ENCODE measurements around the gene LAG3.

LAG3 gene

DNA sequence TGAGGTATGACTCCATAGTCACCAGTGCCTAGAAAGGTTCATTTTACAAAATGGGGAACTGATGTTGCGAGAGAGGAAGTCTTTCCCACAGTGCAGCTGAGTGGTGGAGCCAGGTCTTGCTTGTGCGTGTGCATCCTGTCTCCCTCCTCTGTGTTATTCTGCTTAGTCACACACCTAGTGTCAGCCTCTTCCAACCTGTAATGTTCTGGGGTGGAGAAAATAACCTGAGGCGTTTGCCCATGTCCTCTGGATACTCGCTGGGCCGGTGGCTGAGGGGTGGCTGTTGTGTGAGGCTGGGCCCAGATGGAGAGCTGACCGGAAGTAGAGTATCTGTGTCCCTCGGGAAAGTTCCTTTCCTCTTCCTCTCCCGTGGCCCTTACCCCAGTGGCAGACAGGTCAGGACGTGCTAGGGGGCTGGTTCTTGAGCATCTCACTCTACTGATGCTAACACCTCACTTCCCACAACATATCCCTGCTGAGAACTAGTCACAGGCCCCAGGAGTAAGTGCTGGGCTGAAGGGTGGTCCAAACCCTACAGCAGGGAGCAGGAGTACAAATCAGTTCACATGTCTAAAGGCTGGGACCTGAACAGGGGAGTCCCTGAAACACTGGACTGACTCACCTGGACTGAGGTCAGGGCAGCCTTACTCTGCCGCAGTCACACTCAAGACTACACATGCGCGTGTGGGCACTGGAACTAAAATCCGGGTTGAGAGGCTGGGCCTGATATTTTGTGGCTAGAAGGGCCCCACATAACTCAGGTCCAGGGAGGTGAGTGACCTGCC, 26.4 kb upstream of the LAG3 start:
- H3K4me3 ChIP-seq (ENCODE audit: low read depth, low read length) = no peak overlapping the region
- DNase-seq (ENCODE audit: low read depth) = peak; percentile 55
- TF ChIP-seq, protein P1, sequence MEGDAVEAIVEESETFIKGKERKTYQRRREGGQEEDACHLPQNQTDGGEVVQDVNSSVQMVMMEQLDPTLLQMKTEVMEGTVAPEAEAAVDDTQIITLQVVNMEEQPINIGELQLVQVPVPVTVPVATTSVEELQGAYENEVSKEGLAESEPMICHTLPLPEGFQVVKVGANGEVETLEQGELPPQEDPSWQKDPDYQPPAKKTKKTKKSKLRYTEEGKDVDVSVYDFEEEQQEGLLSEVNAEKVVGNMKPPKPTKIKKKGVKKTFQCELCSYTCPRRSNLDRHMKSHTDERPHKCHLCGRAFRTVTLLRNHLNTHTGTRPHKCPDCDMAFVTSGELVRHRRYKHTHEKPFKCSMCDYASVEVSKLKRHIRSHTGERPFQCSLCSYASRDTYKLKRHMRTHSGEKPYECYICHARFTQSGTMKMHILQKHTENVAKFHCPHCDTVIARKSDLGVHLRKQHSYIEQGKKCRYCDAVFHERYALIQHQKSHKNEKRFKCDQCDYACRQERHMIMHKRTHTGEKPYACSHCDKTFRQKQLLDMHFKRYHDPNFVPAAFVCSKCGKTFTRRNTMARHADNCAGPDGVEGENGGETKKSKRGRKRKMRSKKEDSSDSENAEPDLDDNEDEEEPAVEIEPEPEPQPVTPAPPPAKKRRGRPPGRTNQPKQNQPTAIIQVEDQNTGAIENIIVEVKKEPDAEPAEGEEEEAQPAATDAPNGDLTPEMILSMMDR (IDR thresholded peaks at IDR 0.05; ENCODE audit: insufficient read depth, low read depth, low read length, missing control alignments) = no peak

DNA sequence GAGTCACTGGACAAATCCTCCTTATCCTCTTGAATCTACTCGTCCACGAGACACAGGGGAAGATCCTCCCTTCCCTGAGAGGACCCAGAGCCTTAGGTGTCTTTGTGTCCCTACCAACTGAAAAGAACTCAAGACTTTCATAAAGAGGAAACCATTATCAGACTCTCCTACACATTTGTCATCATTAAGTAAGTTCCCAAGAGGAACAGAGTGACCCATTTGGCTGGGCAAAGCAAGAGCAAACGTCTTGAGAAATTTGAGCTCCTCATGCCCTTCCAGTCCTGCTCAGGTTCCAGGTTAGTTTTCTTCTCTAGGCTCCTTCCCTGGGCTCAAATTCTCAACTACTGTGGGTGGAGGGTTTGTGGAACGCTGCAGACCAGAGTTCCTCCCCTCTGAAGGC, 25.1 kb upstream of the LAG3 start:
- H3K4me3 ChIP-seq (ENCODE audit: low read depth, low read length) = no peak overlapping the region
- DNase-seq (ENCODE audit: low read depth) = no peak
- TF ChIP-seq, protein P1 (IDR thresholded peaks at IDR 0.05; ENCODE audit: insufficient read depth, low read depth, low read length, missing control alignments) = no peak

DNA sequence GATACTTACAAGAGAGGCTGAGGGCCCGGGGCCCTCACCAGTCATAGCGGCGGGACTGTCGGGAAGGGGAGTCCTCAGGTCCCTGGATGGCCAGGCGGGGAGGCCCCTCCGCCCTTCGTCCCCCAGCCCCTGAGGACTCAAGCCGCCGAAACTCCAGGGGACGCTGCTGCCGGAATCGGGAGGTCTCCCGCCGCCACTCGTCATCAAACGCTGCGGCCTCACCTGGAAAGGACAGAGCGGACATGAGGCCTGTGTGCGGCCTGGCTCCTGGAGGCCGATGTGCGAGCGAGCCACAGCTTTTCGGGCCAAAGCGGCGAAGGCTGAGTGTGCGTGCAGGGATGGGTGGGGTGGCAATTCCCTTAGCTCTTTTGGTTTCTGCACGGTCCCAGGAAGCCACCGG, 23.6 kb upstream of the LAG3 start:
- TF ChIP-seq, protein P1 (IDR thresholded peaks at IDR 0.05; ENCODE audit: insufficient read depth, low read depth, low read length, missing control alignments) = no peak
- DNase-seq (ENCODE audit: low read depth) = no peak
- no peak overlapping the region for H3K4me3 ChIP-seq (ENCODE audit: low read depth, low read length)

DNA sequence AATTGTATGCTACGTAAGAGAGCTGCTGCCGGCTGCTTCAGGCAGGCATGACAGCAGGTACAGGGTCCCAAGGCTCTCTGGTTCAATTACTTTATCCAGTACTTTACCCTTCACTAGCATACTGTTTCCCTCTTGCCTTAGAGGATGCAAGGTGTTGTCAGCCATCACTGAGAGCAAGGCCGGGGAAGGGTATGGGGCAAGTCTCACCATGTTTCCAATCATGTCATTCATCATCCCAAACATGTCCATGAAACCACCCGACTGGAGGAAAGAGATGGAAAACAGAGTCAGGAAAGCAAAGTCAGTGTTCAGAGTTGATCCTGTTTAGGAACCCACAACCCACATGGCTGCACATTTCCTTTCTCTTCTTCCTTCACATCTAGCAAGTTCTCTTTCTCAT, 21.8 kb upstream of the LAG3 start:
- no peak overlapping the region for H3K4me3 ChIP-seq (ENCODE audit: low read depth, low read length)
- no peak for DNase-seq (ENCODE audit: low read depth)
- TF ChIP-seq, protein P1 (IDR thresholded peaks at IDR 0.05; ENCODE audit: insufficient read depth, low read depth, low read length, missing control alignments) = no peak

DNA sequence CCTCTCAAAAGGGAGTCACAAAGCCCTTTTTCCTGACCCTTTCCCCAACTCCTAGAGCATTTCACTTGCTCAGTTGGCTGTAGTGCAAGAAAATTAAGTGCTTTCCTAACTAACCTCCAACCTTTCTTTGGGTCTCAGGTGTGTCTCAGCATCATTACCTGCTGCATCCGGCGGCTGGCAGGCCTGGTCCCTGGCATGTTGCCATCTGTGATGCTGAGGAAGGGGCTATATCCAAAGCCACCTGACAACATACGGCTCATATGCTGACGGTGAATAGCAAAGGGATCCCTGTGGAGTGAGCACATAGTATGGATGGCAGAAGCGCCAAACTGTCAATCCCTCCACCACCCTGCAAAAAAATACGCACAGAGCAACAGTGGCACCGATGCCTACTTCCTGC, 20.6 kb upstream of the LAG3 start:
- H3K4me3 ChIP-seq (ENCODE audit: low read depth, low read length) = peak overlapping the region; percentile 72
- TF ChIP-seq, protein P1 (IDR thresholded peaks at IDR 0.05; ENCODE audit: insufficient read depth, low read depth, low read length, missing control alignments) = no peak
- DNase-seq (ENCODE audit: low read depth) = no peak

DNA sequence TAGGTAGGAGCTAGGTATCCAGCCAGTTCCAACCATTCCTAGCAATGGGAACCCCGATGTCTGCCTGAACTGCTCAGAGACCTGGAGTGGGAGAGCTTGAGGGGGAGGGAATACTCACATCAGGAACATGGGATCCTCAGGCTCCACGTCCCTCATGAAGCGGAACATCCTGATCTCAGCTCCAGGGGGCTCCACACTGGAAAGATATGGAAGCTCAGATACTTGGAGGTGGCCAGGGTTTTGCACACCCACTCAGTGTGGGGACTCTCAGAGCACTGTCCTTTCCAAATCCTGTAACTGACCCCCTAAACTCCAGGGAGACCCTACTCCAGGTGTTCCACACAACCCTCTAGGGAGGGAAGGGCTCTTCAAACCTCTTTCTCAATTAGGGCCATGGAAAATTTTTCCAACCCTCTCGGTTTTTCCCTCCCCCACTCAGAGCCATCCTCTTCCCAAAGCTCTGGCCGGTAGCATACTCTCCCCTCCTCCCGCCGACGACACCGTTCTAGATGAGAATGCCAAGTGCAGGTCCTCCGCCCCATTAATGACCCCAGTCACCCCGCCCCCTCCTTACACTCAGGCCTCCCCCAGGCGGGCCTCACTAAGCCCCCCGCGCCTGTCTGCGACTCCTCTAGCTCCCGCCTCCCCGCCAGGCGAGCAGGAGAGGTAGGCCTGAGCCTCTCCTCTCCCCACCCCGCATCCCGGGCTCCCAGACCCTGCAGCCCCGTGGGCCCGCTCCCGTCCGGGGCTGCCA, 20.0 kb upstream of the LAG3 start:
- peak; percentile 46 for DNase-seq (ENCODE audit: low read depth)
- peak overlapping the region; percentile 72 for H3K4me3 ChIP-seq (ENCODE audit: low read depth, low read length)

More for the DNA sequence above, 20.0 kb upstream of the LAG3 start:
- TF ChIP-seq, protein P1 (IDR thresholded peaks at IDR 0.05; ENCODE audit: insufficient read depth, low read depth, low read length, missing control alignments) = no peak

Measured in GM12865 (cell line).